HG02885 (cell line): Measurements from ENCODE around the gene GALNT18.

Source experiments
- ATAC-seq: cut with Tn5 transposase; IDR thresholded peaks from one replicate; pipeline ENCODE4 v1.9.1; 2021; ENCODE audit warnings: mild to moderate bottlenecking; ENCODE audit not compliant: unreplicated experiment, poor library complexity

Gene GALNT18

GRCh38 chr11:11338304-11338703, 283.5 kb downstream of the GALNT18 start:
- no peak for ATAC-seq

DNA sequence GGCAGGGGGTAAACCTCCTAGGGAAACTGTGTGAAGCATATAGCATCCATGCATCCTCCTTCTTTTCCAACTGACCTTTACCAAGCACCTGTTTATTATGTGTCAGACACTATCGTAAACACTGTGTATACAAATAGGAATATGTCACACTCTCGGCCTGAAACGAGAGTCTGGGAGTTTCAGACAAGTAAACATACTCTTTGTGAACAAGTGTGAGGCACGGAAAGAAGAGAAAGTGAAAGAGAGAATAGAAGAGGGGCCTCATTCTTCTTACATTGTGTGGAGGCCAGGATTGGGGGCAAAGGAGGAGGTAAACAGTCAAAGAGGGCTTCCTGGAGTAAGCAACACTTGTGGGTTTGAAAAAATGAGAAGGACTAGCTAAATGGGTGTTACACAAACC, 285.1 kb downstream of the GALNT18 start:
- peak; percentile 59 for ATAC-seq

- ATAC-seq: no peak
These were observed 286.8 kb downstream of the GALNT18 start for GRCh38 chr11:11335043-11335442.

DNA sequence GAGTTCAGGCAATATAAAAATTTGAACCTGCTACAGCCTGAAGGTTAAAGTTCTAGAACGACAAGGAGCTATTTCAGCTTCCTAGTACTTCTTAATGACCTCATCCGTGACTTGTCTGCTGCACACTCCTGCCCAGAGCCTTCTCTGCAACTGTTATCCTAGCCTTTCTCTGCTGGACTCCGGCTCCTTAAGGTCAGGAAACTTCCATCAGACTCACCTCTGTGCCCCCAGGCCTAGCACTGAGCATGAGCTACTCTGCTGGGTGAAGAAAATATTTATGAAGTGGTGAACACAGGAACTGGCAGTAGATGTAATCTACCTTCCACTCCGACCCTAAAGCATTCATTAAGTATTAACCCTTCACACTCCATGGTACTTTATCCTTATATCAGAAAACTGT, 287.2 kb downstream of the GALNT18 start:
- ATAC-seq: no peak

GRCh38 chr11:11332141-11332710, 289.6 kb downstream of the GALNT18 start:
- no peak for ATAC-seq

- ATAC-seq: no peak
These were observed 292.6 kb downstream of the GALNT18 start for GRCh38 chr11:11329062-11329806.

- no peak for ATAC-seq
These were observed 297.7 kb downstream of the GALNT18 start for GRCh38 chr11:11324090-11324489.

DNA sequence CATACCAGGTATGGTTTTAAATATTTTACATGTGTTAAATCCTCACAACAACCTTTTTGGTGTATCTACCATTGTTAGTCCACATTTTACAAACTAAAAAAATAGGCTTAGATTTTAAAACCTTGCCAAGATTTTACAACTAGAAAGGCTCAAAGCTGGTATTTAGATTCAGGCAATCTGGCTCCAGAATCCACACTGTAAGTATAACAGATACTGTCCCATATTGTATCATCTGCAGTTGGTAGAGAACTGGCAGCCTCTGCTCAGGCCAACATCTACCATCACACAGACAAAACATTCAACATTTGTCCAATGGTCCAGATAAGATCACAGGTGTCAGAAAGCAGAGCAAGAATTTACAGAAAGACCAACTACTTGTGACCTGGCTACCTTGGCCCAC, 299.7 kb downstream of the GALNT18 start:
- ATAC-seq: no peak

- no peak for ATAC-seq
These were observed 301.0 kb downstream of the GALNT18 start for GRCh38 chr11:11320825-11321224.

- no peak for ATAC-seq
These were observed 302.8 kb downstream of the GALNT18 start for GRCh38 chr11:11318961-11319360.

DNA sequence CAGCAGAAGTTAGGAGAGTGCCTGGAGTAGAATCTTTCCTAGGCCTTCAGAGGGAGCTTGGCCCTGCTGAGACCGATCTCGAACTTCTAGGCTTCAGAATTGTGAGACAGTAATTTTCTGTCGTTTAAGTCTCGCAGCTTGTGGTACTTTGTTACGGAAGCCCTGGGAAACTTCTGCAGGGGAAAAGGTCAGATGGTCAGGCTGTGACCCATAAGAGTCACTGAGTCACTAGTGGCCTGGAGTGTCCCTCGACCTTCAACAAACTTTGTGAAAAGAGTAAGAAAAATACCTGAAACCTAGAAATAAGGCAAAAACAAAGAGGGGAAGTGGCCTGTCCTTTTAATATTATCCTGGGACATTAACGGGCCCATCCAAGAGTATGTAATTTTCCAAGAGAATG, 303.3 kb downstream of the GALNT18 start:
- ATAC-seq: no peak

DNA sequence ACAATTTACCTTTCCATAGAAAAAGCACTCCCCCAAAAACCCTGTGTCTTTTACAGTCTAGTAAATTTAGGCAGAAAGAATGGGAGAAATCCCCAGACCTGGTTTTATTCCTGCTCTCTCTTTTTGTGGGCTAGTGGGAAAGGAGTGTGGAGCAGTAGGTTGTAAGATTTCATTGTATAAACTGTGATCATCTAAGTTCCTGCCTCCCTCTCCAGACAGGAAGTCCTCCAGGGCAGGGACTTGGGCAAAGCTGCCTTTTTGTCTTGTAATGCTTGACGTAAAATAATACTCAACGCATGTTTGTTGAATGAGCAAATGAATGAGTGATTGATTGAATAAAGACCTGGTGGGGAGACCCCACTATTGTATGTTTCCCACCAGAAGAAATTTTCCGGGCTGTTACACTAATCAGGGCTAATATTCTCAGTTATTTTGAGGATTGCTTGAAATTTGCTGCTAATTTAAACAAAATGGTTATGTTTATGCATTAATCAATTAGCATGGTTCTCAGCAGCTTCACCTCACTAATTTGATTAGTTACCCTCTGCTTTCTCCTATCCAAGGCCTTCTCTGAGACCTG, 305.1 kb downstream of the GALNT18 start:
- no peak for ATAC-seq

DNA sequence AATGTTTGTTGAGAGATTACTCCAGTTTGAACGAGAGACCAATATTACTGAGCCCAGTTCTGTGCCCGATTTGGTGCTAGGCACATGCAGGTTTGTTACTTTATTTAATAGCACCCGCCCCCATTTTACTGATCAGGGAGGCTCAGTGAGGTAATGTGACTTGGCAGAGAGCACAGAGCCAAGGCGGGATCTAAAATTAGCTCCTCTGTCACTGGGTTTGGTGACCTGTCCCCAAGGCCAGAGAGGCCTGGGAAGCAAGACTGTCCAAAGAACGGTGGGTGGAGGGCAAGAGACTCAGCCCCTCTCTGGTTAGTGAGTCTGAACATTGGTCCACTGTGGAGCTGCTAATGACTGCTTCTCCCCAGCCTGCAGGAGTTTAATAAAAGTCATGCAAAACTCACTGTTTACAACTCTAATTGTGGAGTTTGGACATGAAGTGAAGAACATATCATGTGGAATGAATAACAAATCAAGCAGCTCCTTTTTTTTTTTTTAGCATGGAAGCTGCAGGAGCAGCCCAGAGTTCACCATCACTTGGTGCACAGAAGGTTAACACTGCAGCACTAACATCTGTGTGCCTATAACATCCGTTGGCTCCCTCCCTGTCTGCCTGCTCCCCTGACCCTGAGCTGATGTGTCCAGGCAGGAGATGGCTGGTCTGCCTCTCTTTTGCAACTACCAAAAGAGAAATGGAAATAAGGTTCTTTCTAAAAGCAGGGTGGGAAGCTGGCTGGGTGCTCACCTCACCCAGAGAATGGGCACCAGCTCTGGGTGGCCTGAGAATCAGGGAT, 307.7 kb downstream of the GALNT18 start:
- ATAC-seq: no peak

DNA sequence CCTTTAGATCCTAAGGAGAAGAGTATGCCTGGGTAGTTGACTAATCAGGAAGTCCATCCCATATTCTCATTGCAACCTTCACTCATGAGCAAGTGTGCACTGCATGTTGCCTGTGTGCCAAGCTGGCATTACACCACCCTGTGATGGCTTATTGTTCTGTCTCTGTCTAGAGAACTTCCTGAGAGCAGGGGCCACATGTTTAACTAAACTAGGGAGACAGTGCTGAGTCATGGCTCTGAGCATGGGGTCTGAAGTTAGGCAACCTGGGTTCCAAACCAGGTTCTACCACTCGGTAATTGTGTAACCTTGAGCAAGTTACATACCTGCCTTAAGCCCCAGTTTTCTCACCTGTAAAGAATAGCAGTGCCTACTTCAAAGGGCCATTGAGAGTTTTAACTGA, 308.4 kb downstream of the GALNT18 start:
- ATAC-seq: no peak

GRCh38 chr11:11312738-11313137, 309.1 kb downstream of the GALNT18 start:
- ATAC-seq: no peak

- peak; percentile 62 for ATAC-seq
These were observed 310.6 kb downstream of the GALNT18 start for GRCh38 chr11:11311169-11311568.

DNA sequence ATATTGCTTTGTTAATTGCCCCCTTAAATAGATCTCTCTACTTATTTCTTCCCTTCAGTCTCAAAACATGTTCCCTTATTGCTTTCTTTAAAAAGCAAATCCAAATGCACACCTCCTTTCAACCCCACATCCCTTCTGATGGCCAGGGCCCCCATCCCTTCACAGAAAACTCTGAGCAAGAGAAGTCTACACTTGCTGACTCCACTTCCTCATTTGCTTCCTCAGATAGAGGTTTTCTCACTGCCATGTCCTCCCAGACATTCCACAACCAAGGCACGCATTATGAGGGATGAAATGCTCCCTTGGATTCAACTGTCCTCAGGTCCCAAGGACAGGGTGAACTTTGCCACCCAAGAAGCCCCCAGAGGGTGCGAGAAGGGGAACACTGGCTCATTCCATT, 311.9 kb downstream of the GALNT18 start:
- no peak for ATAC-seq

- ATAC-seq: no peak
These were observed 313.6 kb downstream of the GALNT18 start for GRCh38 chr11:11308249-11308648.

DNA sequence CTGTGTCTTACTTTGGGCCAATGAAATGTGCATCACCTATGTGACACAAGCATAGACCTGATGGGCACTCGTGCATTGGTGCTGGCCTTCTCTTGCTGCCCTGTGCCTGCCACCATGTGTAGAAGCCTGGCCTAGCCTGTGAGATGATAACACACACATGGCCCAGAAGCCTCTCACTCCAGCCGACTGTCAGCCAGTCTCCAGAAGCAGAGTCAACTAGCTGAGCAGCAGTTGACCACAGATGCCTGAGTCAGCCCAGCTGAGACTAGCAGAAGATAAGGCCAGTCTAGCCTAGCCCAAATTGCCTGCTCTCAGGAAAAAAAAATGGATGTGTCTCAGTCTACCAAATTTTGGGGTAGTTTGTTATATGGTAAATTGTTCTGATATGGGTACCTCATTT, 314.9 kb downstream of the GALNT18 start:
- no peak for ATAC-seq

GRCh38 chr11:11304550-11304949, 317.3 kb downstream of the GALNT18 start:
- no peak for ATAC-seq

- no peak for ATAC-seq
These were observed 319.2 kb downstream of the GALNT18 start for GRCh38 chr11:11302565-11302964.
